ENCODE results near the gene NR1D1. TPM values are rescaled to one million over a fixed set of nuclear protein-coding genes. Genes with fewer than 3 reads are reported as not detected.

Gene NR1D1
- total and polyA plus RNA-seq, 2 of the 13 experiments (the other 11 are each of a cell fraction or from before 2014, with no cell fraction given): 2.1 to 2.7 TPM

- TF ChIP-seq ZNF362 (CRISPR knock-in tag; IDR thresholded peaks at IDR 0.05; ENCODE audit: borderline replicate concordance): peak; percentile 77
- peak; percentile 100 for TF ChIP-seq NRL (CRISPR knock-in tag; IDR thresholded peaks at IDR 0.05; ENCODE audit: borderline replicate concordance)
- TF ChIP-seq ELF1 (CRISPR knock-in tag; IDR thresholded peaks at IDR 0.05): no peak
- peak; percentile 11; the same call in 1 of the 2 replicates for TF ChIP-seq SIX1 (CRISPR knock-in tag; IDR thresholded peaks at IDR 0.05; ENCODE audit: borderline replicate concordance)
- TF ChIP-seq TBP (CRISPR knock-in tag; IDR thresholded peaks at IDR 0.05): no peak
- 0 out of 2 replicates have a peak, but pooled peaks have one; percentile 55 for TF ChIP-seq ETV6 (CRISPR knock-in tag; conservative IDR thresholded peaks at IDR 0.05)
- TF ChIP-seq THAP7 (CRISPR knock-in tag; IDR thresholded peaks at IDR 0.05): peak; percentile 93; the same call in 1 of the 2 replicates
- TF ChIP-seq SIN3A (IDR thresholded peaks at IDR 0.05; ENCODE audit: borderline replicate concordance, low read depth, low read length): 0 out of 2 replicates have a peak, but pooled peaks have one; percentile 20
- TF ChIP-seq CCAR2 (optimal IDR thresholded peaks at IDR 0.05; ENCODE audit: low read depth, low read length): peak; percentile 74
- TF ChIP-seq MLX (CRISPR knock-in tag; IDR thresholded peaks at IDR 0.05): peak; percentile 98
- TF ChIP-seq SIN3B (IDR thresholded peaks at IDR 0.05; ENCODE audit: low read length): peak; percentile 61
- 0 out of 2 replicates have a peak, but pooled peaks have one; percentile 73 for TF ChIP-seq ZNF12 (CRISPR knock-in tag; IDR thresholded peaks at IDR 0.05)
- TF ChIP-seq FOXO1 (CRISPR knock-in tag; IDR thresholded peaks at IDR 0.05): peak; percentile 15
- no peak for TF ChIP-seq ZBTB49 (CRISPR knock-in tag; IDR thresholded peaks at IDR 0.05; ENCODE audit: borderline replicate concordance)
- TF ChIP-seq CHD2 (IDR thresholded peaks at IDR 0.05; ENCODE audit: low read depth, low read length): peak; percentile 13; the same call in 1 of the 2 replicates
- peak in 1 of 2 experiments; percentile 13; a peak in 2 of 4 replicates for TF ChIP-seq REST (IDR thresholded peaks at IDR 0.05; ENCODE audit: borderline replicate concordance in 1 of 2, low read depth in 1 of 2, low read length in 2 of 2)
- 0 out of 2 replicates have a peak, but pooled peaks have one; percentile 37 for TF ChIP-seq FOXM1 (CRISPR knock-in tag; IDR thresholded peaks at IDR 0.05)
- peak; percentile 100 for TF ChIP-seq THRA (CRISPR knock-in tag; IDR thresholded peaks at IDR 0.05; ENCODE audit: borderline replicate concordance)
- TF ChIP-seq KLF6 (CRISPR knock-in tag; IDR thresholded peaks at IDR 0.05): peak; percentile 74
Observed at GRCh38 chr17:40100669-40101366, 429 bp upstream of the NR1D1 start (continued).
